Stimulated activated CD8-positive, alpha-beta memory T cell treated with anti-CD3 and anti-CD28 coated beads, Interleukin-4, amount 100 ng/mL, for 48 hours (primary cell): Measurements from ENCODE around the gene IQSEC1.

Source experiments
- DNase-seq: peaks from one replicate; pipeline ENCODE4 v3.0.0-alpha.2; 2020

The IQSEC1 gene

GRCh38 chr3:12902181-12902999 is 170.8 kb downstream of the IQSEC1 start:
- no peak for DNase-seq

GRCh38 chr3:12901623-12902045 is 171.6 kb downstream of the IQSEC1 start:
- DNase-seq, result no peak

DNA sequence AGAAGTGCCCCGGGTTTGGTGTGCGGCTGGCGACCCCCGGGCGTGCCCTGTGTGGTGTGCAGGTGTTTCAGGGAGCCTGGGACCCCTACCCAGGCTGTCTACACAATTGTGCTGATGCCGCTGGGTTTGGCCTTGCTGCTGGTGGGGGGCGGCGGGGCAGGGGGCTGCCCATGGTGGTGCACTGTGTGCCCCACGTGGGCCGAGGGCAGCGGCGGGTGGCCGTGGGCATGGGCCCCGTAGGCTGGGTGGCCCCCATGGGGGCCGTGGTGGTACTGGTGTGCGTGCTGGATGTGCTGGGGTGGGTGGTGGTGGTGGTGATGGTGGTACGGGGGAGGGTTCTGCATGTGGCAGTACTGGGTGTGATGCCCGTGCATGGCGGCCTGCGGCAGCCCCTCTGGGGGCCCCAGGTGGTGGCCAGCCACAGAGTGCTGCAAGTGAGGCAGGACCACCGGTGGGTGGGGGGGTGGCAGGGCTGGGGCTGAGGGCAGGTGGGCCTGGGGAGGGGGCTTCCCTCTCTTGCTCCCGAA is 172.3 kb downstream of the IQSEC1 start:
- no peak for DNase-seq

DNA sequence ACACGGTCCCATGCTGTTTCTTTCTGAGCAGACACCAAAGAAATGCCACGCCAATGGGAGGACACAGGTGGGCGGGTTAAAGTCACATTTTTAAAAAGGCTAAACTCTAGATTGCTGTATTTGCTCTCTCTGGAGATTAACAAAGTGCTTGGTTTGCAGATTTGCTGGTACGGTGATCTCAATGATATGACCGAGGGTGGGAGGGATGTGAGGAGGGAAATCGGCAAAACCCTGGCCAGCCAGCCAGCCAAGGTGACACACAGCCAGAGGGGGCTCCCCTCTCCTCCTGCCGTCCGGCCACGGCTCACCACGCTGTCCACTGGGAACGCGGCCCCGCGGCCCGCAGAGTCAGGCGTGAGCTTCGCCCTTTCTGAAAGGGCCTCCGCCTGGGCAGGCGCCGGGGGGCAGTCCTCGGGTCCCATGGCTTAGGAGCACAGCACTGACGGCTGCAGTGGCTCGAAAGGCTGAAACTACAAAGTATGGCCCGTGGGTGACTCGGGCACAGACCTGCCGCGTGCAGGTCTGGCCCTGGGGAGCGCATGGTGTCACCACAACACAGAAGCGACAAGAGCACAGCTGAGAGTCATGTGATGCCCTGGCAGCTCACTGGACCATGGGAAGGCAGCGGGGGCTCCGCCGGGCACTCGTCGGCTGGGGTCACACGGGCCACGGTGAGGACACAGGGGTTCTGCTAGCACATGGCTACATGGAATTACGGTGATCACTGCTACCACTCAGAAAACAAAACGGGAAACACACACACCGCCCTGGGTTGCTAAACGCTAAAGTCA is 174.1 kb downstream of the IQSEC1 start:
- no peak for DNase-seq

GRCh38 chr3:12898290-12898964 is 174.8 kb downstream of the IQSEC1 start:
- no peak for DNase-seq

- DNase-seq, result no peak
These were observed 175.6 kb downstream of the IQSEC1 start for GRCh38 chr3:12897381-12898289.

DNA sequence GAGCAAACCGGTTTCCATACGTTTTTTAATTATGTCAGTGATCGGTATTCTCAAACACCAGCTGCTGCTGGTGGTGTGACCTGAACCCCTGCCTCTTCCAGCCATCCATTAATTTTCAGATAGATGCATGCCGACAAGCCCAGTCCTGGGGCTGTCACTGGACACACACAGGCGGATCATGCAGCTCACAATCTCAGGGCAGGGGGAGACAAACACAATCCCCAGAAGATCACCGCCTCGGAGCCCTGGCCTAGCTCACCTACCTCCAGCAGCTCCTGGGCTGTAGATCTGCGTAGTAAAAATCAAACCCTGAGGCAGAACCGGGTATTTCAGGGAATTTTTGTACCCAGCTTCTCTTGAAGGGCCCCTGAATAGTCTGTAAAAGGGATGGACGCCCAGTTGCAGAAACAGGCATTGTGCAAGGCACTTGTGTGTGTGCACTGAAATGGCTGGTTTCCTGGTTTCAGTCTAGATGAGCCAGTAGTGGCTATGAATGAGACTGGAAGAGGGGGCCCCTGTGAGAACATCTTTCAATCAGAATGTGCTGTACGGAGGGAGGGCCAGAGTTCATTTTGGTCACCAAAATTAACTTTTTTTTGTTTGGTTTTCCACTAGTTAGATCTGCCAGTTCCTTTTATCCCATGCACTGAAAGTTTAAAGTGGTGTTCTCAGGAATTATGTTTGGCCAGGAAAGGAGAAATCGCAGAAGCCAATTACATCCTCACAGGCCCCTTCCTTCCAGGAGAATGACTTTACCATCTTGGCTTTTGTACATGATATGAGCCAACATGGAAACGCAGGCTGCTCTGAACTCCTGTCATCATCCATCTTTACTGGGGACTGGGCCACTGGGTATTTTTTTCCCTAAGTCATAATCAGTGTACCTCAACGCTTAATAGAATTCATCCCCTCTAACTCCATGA is 176.9 kb downstream of the IQSEC1 start:
- DNase-seq, result no peak

GRCh38 chr3:12895391-12896062 is 177.7 kb downstream of the IQSEC1 start:
- DNase-seq, result no peak

DNA sequence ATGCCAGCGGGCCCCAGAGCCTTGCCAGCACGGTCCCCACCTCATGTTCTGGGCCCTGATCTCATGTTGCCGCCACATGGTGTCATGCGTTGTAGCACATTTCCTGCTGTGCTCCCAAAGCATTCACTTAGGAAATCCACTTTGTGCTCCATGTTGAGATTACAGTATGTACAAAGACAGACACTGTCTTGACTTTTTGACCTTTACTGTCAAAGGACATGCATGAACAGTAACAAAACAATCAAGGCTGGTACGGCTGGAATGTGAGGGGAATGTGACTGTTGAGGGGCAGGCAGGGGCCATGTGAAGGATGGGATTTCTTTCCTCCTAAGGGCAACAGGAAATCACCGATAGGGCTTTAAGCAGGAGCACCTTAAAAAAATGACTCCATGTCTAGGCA is 178.6 kb downstream of the IQSEC1 start:
- DNase-seq, result no peak

- no peak for DNase-seq
These were observed 179.4 kb downstream of the IQSEC1 start for GRCh38 chr3:12893852-12894251.

DNA sequence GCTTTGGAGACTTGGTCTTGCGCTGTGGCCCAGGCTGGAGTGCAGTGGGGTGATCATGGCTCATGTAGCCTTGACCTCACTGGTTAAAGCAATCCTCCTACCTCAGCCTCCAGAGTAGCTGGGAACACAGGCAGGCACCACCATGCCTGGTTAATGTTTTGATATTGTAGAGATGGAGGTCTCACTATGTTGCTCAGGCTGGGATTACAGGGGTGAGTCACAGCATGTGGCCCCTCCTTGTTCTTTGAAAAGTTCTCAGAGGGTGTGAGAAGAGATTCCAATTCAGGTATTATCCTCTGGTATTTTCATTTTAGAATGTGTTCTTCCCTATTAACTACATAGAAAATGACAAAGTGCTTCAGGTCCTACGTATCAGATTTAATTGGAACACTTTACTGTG is 180.0 kb downstream of the IQSEC1 start:
- no peak for DNase-seq

- no peak for DNase-seq
These were observed 180.4 kb downstream of the IQSEC1 start for GRCh38 chr3:12892840-12893189.

- peak; percentile 57 for DNase-seq
These were observed 181.0 kb downstream of the IQSEC1 start for GRCh38 chr3:12891985-12892839.

- DNase-seq, result no peak
These were observed 181.7 kb downstream of the IQSEC1 start for GRCh38 chr3:12891391-12891984.

DNA sequence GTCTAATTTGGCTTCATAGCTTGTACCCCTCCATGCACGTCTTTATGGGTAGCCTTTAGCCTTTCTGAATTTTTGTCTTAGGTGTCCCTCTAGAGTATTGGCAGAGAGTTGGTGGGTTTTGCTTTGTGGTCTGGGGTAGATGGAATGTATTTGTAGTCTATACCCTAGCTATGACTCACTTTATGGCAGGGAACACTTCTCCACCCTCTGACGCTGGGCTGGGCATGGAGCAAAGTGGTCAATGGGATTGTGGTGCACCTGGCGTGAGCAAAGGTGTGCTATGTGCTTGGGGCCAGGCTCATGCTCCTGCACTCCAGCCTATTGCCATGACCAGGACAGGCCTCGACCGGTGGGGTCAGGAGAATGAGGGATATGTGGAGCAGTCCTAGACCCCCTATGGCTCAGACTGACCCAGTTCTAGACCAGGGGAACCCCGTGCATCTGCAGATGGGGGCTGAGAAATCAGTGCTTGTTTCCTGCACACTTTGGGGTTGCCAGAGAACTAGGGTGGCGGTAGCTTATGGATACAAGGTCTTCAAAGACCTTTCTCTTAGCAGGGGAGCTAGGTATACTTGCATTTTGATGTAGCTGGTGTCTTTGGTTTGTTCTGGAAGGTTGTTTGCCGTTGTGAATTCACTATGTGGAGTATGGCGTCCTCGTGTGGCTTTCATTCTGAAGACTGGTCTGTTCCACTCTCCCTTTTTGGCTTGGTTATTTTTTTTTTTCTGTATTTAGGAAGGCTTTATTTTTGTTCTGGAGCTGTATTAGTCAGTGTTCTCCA is 182.4 kb downstream of the IQSEC1 start:
- DNase-seq, result no peak

DNA sequence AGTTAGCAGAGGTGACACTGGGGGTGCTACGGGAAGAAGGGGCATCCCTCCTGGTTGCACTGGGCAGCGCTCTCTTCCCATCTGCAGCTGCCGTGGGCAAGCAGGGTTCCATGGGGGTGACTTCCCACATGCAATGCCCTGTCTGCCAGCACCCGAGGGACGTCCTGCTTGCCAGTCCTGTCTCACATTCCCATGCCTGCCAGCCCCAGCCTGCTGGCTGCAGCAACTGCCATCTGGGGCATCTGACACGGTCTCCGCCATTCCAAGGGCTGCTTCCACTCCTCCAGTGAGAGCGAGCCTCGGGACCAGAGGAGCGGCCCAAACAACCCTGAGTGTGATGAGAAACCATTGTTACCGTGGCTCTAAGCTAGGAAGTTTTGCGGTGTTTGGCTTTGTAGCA is 186.5 kb downstream of the IQSEC1 start:
- DNase-seq, result no peak

- no peak for DNase-seq
These were observed 187.0 kb downstream of the IQSEC1 start for GRCh38 chr3:12886106-12886679.

GRCh38 chr3:12885583-12885930 is 187.7 kb downstream of the IQSEC1 start:
- DNase-seq, result no peak
